DMS153 (cell line): ENCODE measurements around the gene TRIM65.

Experiments
- DNase-seq: peaks from one replicate; lab custom pipeline; 2025; lab: John Stamatoyannopoulos, UW

TRIM65 gene, protein sequence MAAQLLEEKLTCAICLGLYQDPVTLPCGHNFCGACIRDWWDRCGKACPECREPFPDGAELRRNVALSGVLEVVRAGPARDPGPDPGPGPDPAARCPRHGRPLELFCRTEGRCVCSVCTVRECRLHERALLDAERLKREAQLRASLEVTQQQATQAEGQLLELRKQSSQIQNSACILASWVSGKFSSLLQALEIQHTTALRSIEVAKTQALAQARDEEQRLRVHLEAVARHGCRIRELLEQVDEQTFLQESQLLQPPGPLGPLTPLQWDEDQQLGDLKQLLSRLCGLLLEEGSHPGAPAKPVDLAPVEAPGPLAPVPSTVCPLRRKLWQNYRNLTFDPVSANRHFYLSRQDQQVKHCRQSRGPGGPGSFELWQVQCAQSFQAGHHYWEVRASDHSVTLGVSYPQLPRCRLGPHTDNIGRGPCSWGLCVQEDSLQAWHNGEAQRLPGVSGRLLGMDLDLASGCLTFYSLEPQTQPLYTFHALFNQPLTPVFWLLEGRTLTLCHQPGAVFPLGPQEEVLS

DNA sequence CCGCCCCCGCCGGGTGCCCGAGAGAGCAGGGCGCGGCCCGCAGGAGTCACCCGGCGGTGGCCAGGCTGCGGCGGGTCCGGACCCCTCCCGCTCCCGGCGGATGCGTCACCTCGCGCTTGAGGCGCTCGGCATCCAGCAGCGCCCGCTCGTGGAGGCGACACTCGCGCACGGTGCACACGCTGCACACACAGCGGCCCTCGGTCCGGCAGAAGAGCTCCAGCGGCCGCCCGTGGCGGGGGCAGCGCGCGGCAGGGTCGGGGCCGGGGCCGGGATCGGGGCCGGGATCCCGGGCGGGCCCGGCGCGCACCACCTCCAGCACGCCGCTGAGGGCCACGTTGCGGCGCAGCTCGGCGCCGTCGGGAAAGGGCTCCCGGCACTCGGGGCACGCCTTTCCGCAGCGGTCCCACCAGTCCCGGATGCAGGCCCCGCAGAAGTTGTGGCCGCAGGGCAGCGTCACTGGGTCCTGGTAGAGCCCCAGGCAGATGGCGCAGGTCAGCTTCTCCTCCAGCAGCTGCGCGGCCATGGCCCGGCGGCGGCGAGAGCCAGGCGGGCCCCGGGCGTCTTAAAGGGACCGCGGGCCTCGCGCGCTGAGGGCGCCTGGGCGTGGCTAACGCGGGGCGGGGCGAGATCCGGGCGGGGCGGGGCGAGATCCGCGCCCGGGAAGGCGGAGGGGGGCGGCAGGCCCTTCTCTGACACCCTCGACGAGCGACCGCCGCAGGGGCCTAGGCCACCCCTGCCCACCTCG lies at the start of gene TRIM65:
TRIM65 (minus strand) TSS at position 537 of the 745 bp plus-strand sequence; CDS start at position 523, 14 bp downstream.
- peak; percentile 44 for DNase-seq

DNA sequence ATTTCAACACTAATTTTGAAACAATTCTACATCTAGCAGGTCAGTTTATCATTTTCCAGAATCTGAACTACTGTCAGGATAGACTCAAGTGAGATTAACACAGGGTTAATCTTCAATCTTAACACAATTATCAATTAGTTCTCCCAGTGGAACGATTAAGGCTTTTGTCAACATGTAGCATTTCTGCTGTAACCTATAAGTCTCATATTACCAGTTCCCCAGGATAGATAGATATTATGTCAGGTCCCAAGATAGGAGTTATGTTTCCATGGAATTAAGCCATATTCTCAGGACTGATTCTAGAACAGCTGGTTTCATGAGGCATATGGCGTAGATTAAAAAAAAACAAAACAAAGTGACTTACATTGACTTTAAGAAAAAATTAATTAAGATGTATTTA lies 48.5 kb upstream of the TRIM65 start:
- no peak for DNase-seq

DNA sequence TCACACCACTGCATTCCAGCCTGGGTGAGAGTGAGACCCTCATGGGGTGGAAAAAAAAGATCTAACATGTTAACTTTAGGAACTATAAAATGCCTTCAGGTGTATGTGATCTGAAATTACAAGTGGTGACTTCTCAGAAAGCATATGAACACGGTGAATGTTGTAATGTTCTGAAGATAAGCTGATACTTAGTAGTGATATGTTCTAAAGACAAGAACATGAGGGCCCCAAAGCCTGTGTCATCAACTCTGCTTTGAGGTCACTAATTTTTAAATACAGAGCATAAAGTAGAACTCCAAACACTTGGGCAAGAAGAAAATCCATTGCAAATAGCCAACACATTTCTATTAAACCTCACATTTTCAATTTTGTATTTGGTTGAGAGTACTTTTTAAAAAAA lies 46.7 kb upstream of the TRIM65 start:
- no peak for DNase-seq

DNA sequence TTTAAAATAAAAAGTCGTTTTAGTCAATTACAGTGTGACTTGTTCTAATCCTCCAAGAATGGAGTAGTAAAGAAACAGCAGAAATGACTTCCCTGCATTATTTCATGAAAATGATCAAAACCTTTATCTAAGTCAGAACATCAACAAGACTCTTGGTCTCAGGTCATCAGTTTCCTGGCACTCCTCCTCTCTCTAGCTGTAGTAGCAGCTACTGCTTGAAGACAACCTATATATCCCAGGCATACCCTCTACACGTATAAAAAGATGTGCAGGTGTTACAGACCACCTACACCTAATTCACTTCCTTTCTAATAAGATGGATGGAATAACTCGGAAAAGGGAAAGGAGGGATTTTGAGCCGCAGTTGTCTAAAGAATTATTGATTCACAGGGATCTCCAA lies 45.7 kb upstream of the TRIM65 start:
- DNase-seq: no peak

DNA sequence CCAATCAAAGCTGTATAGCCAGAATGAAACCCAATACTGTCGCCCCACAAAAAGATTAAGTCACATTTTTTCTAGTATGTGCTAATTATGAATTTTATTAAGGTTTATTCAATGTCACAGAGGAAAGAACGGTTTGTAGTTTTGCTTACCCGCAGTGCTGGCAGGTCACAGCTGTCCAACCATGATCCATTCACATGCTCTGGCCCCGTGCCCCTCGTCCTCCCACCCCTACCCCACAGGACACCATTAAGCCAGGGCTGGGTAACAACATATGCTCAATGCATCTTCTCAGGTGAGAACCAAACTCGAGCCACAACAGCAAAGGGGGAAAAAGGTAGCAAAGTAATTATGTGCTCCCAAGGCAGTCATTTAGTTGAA lies 44.7 kb upstream of the TRIM65 start:
- no peak for DNase-seq

DNA sequence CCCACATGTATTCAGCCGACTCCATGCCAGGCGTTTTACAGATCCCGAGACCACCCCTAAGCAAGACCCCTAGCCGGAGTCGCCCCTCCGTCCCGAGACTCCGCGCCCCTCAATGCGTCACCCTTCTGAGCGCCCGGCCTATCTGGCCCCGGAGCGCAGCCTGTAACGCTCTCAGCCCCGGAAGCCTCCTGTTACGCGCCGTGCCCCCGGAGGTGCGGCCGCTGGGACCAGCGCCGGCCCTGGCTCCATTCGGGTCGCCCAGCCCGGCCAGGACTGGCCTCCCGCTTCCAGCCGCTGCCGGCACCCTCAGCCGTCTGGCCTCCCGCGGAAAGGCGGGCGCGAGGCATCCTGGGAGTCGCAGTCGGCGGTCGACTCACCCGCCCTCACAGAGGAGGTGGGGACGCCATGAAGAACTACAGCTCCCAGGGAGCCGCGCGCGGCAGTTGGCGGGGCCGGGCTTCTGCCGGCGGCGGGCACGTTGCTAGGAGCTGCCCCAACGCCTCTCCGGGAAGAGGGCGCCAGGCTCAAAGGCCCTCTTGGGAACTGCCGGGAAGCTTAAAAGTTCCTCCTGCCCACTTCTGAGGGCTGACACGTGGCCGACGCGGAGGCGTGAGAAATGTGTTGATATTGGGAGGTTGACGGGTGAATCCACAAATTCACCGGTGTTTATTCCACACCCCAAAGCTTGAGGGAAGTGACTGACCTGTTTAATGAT lies 44.1 kb upstream of the TRIM65 start, which contains the start of gene FBF1:
FBF1 (minus strand) TSS at position 316 of the 715 bp plus-strand sequence. CDS start 2,893 bp downstream, outside the sequence.
- DNase-seq: peak; percentile 91

DNA sequence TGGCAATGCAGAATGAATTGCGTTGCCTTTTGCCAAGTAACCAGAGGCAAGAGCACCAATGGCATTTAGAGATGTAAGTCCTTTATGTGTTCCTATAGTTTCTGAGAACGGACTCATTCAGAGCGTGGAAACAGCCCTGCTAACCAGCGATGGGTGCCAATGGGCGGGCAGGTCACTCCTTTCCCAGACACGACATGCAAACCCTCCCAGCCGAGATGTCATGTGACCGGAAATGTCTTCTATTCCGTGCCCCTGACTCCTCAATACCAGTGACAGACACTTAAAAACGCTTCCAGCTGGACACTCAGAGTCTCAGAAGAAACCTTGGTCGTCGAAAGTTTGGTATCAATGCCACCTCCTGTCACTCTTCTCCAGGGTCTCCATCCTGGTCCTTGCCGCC lies 40.9 kb upstream of the TRIM65 start:
- DNase-seq: no peak

DNA sequence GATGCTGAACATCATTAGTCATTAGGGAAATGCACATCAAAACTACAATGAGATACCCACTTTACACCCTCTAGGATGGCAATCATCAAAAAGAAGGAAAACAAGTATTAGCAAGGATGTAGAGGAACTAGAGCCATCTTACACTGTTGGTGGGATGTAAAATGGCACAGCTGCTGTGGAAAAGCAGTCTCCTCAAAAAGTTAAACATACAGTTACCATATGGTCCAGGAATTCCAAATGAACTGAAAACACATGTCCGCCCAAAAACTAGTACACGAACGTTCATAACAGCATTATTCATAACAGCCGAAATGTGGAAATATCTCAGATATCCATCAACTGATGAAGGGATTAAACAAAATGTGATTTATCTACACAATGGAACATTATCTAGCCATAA lies 37.1 kb upstream of the TRIM65 start:
- DNase-seq: no peak

DNA sequence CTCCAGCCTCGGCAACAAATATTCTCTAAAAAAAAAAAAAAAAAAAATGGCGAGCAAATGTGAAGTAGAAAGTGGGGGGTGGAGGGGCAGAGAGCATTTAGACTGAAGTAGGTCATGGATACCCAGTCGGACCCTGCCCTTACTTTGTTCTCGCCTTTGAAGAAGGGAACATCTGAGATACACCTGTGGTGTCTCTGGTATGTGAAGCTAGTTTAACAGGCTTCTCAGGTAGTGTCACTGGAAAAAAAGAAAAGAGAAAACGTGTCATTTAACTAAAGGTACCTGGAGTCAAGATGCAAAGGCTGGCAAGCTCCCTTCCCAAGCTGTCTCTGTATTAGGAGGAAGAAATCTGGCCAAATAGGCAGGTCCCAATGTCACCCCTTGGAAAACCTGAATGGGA lies 36.1 kb upstream of the TRIM65 start:
- no peak for DNase-seq

DNA sequence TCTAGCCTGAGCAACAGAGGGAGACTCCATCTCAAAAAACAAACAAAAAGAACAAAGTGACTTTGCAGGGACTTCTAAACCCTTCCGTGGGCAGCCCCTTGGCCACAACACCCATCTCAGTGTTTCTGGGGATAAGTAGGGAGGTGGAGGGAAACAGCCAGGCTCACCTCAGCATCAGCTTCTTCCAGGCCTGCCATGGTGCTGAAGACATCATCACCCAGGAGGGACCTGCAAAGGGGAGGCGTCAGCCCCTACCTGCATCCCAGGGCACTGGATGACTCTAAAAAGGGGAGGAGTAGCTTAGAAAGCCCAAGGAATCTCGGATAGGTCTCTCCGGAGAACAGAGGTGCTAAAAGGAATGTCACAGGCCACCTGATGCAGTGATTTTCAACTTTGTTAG lies 34.3 kb upstream of the TRIM65 start:
- DNase-seq: no peak

DNA sequence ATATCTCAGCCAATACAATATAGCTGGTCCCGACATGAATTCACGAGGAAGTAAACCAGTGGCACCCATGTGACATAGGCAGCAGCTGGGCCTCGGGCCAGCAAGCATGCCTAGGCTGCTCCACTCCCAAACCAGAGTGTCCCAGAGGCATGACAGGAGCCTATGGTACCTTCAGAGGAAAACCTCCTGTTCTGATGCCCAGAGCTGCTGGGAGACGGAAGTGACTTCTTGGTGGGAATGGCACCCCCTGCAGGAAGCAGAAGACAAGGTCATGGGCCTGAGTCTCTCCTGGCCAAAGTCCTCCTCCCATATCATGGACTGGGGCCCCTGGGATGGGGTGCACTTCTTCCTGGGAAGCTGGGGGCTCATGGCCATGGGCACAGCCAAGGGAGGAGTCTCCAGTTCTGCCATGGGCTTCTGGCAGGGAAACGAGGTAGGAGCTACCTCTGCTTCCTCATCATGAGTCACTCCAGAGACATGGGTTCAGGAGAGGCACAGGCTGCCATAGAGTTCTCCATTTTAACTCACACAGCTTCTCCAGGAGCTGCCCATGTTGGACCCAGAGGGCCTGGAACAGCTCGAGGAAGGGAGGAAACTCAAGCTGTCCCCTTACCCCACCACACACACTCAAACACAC lies 30.7 kb upstream of the TRIM65 start:
- no peak for DNase-seq

DNA sequence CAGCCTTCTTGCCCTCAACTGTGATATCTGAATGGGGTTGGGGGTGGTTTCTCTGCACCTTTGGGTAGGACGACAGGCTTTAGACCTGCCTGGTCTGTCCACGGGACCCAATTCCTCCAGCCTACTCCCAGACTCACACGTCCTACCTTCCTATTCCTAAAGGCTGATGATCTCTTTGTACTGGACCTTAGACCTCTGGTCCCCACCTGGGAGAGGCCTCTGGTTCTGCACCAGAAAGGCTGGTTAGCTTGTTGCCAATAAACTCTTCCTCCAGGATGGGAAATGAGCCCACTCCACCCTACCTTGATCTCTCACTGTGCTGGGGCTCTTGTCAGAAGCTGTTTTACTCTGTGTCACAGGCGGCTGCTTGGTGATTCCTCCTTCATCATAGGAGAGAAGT lies 29.7 kb upstream of the TRIM65 start:
- DNase-seq: no peak

DNA sequence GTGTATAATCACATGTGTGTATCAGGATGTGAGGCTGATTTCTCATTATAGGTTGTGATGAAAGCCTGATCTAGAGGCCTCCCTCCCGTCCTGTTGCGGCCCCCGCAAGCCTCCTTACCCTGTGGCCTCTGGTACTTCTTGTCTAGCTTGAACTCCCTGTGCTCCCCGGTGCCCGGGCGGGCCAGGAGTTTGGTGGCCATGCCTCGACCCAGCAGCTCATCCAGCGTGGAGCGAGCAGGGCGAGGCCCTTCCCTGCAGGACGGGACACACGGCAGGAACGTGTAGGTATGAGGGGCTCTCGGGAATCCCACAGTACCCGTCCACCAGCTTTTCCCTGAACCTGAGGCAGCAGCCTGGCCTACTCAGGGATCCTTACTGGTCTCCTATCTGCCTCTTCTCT lies 29.2 kb upstream of the TRIM65 start:
- no peak for DNase-seq

DNA sequence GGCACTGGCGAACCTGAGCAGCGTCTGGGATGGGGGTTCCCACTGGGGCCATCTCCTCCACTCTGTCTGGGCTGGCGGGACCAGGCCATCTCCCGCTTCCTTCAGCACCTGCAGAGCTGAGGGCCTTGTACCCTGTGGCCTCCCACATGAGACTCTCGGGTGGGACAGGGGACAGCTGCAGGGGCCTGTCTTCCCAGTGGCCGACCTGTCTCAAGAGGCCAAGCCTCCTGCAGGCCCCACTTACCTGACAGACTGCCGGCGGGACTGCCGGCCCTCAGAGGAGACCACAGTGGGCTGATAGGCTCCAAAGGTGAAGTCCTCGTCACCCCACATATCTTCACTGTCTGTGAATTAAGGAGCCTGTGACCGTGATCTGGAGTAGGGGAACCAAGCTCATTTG lies 28.4 kb upstream of the TRIM65 start:
- DNase-seq: no peak

DNA sequence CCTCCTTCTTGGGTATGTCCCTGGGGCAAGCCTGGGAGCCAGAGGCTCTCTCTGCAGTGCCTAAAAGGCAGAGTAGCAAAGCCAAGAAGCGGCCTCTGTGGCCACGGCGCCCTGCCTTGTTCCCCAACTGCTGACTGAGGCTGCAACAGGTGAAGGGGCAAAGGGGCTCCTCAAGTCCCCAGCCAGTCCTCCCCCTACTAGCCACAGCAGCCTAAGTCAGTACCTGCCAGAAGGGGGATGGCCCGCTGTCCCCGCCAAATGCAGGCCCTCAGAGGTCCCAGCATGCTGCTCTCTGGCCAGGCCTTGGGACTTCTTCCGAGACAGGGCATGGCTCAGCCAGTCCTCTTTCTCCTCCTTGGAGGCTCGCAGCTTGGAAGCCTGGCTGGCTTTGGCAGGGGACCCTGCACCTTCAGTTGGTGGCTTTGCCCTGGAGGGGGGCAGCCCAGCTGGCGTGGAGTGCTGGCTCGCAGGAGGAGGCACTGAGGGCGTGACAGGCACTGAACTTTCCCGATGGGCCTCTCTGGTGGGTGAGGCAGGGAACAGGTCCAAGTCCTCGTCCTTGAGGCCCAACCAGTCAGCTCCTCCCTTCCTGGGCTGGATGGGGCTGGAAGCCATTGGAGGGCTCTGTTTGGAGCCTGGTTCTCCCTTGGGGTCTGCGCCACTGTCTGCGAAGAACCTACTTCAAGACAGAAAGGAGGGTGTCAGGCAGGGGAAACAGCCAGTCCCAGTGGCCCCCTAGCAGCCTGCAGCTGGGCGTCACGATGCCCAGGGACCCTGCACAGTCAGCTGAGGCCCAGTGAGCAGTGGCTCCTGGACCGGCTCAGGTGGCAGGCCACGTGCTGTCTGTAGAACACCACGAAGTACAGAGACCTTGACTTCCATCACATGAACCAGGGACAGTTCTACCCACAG lies 26.5 kb upstream of the TRIM65 start:
- no peak for DNase-seq

DNA sequence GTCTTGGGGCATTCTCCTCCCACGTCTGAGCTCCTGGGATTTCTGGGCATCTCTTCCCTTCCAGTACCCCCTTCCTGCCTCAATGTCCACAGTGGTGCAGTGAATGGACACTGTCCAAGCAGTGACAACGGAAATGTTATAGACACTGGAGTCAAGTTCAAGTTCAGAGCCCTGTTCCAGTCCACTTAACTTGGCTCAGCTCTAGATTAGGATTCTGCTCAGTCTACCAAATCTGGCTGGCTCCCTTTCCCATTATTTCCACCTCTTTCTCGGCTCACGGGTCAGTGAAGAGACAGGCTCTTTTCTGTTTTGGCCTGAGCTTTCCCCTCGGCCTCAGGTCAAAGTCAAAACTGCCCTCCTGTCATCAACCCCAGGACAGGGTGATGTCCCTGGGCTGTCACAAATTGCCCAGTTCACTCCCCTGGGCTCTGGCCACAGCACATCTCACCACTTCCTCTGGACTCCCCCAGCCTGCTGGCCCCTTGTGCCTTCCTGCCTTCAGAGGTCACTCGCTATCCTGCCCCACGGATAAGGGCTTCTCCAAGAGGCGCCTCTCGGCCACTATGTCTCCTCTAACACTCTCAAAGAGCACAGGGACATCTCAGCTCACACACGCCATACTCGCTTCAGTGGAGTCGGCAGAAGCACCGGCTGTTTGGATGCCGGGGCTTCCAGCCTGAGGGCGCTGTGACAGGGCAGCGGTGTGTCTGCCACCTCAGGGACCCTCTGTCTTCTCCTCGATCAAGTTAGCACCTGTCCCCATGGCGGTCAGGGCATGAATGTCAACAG lies 25.6 kb upstream of the TRIM65 start:
- no peak for DNase-seq

DNA sequence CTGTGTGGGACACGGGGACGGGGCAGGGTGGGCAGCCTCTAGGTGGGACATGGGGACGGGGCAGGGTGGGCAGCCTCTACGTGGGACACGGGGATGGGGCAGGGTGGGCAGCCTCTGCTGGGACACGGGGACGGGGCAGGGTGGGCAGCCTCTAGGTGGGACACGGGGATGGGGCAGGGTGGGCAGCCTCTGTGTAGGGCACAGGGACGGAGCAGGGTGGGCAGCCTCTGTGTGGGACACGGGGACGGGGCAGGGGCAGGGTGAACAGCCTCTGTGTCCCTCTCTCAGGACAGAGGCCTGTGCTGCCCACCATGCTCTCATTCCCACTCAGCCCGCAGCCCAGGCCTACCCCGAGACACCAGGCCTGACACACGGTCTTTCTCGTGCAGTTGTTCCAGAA lies 24.8 kb upstream of the TRIM65 start:
- DNase-seq: no peak

DNA sequence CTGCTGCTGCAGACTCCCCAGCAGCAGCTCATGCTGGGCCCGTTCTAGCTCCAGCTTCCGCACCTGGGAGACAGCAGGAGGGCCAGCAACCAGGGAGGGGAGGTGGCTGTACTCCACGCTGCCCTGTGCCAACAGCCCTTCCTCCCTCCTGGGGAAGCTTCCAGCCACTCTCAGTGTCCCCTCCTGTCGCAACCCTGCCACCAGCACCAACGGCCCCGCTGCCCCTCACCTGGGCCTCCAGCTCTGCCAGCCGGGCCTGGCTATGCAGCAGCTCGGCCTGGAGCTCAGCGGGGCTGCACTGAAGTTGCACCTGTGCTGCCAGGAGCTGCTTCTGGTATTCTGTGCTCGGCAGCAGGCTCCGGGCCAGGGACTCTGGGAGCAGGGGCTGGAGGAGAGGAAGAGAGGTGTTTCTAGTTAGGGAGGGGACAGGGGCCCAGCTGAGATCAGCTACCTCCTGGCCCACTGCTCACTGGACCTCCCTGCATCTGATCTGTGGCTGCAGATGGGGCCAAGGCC lies 23.4 kb upstream of the TRIM65 start:
- DNase-seq: no peak

DNA sequence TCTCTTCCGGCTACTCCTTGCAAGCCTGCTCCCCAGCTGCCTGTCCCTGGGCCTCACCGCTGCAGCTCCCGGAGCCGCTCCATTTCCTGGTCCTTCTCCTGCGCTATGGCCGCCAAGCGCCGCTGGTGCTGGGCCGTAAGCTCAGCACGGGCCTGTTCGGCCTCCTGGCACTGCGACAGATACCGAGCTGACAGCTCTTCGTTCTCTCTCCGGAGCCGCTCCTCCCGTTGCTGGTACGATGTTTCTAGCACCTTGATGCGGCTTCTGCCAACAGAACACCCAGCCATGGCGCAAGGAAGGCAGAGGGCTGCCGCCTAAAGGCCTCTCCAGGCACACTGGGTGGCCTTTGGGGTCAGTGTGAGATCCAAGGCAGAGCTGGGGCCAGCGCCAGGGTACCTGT lies 22.9 kb upstream of the TRIM65 start:
- no peak for DNase-seq

DNA sequence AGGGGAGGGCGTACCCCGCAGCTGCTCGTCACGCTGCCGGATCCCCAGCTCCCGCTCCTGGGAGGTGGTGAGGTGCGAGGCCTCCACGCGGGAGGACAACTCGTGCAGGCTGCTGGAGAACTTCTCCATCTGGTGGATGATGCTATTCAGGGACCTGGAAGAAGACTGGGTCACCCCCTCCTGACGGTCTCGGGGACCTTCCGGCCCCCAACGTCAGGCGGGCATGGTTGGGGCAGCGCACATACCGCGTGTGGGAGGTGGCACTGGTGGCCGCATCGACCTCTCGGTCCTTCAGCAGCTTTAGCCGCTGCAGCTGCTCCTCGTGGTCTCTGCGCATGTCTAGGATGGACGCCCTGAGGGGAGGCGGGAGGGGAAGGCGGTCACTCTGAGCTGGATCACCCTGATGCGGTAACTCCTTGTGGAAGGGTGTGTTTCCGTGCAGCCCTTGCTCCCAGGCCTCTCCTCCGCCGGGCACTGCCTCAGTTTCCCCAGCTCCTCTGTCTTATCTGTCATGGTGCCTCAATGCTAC lies 21.2 kb upstream of the TRIM65 start:
- no peak for DNase-seq
